Activated CD8-positive, alpha-beta memory T cell treated with anti-CD3 and anti-CD28 coated beads, Interleukin-2, amount 50 U/mL, for 4 hours (primary cell): ENCODE results near the gene GDI1.

Experiments used
- DNase-seq: peaks from one replicate; pipeline ENCODE4 v3.0.0-alpha.2; 2020

Gene GDI1

DNA sequence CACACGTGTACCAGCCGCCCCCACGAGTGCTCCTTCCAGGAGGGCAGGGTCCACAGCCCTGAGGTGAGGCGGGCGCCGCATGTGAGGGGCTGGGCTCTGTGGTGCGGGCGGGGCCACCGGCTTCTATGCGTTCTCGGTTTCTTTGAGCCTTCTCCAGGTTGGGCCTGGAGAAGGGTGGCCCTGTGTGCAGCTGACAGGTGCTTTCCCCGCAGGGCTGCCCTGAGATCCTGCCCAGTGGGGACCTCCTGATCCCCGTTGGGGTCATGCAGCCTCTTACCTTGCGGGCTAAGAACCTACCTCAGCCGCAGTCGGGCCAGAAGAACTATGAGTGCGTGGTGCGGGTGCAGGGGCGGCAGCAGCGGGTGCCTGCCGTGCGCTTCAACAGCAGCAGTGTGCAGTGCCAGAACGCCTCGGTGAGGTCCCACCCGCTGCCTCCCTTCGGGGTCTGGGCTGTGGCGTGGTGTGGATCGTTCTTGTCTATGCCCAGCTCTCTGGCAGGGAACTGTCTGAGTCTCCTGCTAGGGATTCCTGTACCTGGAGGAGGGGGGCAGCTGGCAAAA, 27.9 kb downstream of the GDI1 start:
- DNase-seq: no peak

DNA sequence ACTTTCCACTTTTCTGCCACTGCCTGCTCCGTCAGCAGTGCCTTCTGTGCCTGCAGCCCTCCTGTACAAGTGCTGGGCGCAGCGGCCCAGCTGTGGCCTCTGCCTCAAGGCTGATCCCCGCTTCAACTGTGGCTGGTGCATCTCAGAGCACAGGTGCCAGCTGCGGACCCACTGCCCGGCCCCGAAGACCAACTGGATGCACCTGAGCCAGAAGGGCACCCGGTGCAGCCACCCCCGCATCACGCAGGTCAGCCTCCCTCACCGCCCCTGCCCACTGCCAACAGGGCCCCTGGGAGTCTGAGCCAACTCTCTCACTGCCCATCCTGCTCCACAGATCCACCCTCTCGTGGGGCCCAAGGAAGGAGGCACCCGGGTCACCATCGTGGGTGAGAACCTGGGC, 28.6 kb downstream of the GDI1 start:
- no peak for DNase-seq

DNA sequence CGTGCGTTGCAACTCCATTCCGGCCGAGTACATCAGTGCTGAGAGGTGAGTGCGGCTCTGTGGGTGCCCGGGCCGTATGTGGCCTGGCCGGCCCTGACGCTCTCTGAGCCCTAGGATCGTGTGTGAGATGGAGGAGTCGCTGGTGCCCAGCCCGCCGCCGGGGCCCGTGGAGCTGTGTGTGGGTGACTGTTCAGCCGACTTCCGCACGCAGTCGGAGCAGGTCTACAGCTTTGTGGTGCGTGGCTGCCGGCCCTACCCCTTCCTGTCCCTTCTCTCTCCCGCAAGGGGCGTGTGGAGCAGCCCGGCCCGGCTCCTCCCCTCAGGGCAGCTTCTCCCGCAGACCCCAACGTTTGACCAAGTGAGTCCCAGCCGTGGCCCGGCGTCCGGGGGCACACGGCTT, 29.1 kb downstream of the GDI1 start:
- DNase-seq: no peak

DNA sequence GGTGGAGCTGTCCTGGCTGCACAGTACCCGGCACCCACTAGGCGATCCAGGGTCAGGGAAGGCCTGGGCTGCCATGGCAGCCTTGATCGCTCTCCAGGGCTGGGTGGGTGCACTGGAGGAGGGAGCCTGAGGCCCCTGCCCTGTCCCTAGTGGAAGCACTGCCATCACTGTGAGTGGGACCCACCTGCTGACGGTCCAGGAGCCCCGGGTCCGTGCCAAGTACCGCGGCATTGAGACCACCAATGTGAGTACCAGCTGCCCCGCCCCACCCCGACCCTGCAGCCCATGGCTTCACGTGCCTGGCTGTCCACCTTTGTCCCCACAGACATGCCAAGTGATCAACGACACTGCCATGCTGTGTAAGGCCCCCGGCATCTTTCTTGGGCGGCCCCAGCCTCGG, 30.0 kb downstream of the GDI1 start:
- no peak for DNase-seq

DNA sequence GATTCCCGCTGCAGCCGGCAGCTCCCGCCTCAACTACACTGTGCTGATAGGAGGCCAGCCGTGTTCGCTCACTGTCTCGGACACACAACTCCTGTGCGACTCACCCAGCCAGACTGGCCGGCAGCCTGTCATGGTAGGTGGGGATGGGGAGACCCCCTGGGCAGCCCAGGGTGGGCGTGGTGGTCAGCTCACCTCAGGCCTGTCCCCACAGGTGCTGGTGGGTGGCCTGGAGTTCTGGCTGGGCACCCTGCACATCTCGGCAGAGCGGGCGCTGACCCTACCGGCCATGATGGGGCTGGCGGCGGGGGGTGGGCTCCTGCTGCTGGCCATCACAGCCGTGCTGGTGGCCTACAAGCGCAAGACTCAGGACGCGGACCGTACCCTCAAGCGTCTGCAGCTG, 30.6 kb downstream of the GDI1 start:
- DNase-seq: no peak

DNA sequence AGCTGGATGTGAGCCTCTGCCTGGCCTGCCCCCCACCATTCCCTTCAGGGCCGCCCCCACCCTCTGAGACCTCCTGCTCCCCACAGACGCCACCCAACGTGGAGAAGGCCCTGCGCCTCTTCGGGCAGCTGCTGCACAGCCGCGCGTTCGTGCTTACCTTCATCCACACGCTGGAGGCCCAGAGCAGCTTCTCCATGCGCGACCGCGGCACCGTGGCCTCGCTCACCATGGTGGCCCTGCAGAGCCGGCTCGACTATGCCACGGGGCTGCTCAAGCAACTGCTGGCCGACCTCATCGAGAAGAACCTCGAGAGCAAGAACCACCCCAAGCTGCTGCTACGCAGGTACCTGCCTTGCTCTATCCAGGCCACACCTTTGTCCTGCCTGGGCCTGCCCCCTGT, 31.3 kb downstream of the GDI1 start:
- no peak for DNase-seq

DNA sequence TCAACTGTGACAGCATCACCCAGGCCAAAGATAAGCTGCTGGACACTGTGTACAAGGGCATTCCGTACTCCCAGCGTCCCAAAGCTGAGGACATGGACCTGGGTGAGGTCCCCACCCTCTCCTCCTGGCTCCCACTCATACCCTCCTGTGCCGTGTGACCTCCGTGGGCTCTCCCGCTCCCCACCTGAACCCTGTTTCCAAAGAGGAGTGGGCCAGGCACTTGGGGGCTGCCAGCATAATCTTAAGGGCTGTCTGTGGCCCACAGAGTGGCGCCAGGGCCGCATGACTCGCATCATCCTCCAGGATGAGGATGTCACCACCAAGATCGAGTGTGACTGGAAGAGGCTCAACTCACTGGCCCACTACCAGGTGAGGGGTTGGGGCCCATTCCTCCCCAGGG, 32.2 kb downstream of the GDI1 start:
- DNase-seq: no peak

DNA sequence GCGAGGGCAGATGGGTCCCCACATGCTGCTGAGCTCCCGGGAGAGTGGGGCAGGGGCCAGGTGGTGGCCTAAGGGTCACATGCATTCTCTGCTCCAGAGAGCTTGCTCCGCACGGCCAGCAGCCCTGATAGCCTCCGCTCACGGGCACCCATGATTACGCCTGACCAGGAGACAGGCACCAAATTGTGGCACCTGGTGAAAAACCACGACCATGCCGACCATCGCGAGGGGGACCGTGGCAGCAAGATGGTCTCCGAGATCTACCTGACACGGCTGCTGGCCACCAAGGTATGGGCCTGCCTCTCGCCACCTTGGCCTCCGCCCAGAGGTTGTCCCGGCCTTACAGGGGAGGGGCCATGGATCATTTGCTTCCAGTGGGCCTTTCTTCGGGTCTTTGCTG, 32.9 kb downstream of the GDI1 start:
- DNase-seq: no peak

DNA sequence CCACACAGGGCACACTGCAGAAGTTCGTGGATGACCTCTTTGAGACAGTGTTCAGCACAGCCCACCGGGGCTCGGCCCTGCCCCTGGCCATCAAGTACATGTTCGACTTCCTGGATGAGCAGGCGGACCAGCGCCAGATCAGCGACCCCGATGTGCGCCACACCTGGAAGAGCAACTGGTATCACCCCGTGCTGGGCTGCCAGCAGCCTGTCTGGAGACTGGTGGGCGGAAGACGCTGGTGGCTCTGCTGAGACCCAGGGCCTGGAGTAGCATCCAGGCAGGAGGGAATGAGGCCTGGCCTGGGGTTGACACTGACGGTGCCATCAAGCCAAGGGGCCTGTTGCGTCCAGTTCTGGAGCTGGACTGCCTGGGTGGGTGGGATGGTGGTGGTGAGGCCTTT, 33.5 kb downstream of the GDI1 start:
- no peak for DNase-seq

DNA sequence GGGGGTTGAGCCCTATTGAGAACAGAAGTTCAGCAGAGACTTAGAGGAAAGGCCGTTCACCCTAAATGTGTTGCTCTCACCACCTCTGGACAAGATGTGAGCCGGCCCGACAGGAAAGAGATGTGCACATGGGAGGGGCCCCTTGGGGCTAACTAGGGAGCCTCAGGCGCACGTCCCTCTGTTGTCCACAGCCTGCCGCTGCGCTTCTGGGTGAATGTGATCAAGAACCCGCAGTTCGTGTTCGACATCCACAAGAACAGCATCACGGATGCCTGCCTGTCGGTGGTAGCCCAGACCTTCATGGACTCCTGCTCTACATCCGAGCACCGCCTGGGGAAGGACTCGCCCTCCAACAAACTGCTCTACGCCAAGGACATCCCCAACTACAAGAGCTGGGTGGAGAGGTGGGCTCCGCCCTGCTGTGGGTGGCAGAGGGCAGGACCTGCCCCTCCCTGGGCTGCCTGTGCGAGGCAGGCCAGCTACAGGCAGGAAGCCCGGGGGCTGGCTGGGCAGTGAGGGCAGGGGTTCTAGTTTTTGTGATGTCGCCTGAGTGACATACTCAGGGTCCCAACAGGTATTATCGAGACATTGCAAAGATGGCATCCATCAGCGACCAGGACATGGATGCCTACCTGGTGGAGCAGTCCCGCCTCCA, 34.1 kb downstream of the GDI1 start:
- DNase-seq: no peak

DNA sequence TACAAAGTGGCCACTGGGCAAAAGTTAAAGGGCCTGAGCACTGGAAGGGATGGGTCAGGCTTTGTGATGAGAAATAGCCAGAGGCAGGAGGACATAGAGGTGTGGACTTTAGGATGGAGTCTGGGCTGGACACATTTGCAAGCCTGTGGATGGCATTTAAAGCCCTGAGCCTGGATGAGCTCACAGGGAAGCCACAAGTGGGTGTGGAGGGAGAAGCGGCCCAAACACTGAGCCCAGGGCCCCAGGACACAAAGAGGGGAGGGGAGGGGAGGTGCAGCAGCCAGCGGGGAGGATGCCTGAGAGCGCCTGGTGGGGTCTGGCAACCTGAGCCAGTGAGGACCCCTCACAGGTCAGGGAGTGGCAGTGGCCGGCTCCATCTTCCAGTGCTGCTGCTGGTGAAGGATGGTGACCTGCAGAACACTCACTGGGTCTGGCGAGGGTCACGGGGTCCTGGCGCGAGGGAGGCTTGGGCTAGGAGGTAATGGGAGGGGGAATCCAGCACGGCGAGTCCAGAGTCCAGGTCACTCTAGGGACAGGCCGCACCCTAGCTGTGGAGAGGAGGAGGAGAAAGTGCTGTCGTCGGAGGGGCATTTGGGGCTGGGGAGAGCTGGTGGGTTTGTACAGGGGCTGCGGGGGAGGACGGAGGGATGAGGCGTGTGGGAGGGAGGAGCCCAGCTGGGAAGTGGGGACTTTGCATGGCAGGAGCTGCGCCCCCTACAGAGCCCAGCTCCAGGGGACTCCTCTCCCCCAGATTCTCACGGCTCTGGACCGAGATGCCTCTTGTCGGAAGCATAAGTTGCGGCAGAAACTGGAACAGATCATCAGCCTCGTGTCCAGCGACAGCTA, 35.1 kb downstream of the GDI1 start:
- no peak for DNase-seq

DNA sequence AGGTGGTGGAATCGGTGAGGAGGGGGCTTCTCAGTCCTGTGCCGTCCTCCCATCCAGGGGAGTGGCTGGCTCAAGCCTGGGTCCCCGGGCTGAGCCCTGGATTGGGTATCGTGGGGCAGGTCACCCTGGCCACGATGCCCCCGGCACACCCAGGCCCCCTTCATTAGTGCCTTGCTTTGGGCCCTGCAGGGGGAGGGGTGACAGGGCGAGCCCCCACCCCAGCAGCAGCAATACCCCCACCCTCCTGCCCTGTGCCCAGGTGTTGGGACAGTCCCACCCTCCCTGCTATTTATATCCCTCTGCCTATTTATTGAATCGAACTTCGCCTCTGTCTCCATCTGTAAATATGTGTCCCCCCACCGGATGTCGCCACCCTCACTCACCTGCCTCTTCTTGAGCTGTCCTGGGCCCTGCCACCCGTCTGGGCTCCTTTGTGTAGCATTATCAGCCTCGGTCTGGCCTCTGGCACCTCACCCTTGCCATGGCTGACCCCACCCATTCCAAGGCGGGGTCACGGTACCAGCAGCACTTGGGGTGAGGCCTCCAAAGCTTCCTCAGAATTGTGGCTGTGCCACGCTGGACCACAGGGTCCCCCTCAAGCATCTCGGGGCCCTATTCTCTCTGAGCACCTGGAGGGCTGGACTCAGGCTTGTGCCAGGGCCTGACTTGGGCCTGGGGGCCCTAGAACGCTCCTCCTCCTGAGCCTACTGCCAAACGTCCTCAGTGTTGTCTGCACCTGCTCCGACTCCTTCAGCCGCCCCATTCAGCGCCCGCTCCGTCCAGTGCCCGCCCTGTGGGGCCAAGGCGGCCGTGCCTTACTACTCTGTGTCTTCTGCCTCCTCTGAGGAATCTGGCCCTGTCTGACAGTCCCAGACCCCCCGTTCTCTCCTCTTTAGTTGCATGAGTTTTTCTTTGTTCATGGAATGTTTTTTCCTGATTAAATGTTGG, 36.0 kb downstream of the GDI1 start:
- DNase-seq: no peak

DNA sequence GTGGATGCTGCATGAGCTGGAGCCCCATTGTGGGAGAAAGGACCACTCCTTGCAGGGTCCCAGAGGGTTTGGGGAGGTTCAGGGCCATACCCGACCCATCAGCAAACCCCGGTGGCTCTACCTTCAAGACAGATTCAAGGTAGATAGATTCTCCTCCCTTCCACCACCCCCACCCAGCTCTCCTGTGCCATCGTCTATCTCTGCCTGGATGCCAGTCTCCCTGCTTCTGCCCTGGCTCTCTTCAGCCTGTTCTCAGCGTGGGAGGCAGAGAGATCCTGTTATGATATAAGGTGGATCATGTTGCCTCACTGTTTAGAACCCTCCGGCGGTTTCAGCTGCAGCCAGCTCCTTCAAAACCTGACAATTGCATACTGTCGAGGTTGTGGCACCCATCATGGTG, 36.7 kb downstream of the GDI1 start:
- DNase-seq: no peak

DNA sequence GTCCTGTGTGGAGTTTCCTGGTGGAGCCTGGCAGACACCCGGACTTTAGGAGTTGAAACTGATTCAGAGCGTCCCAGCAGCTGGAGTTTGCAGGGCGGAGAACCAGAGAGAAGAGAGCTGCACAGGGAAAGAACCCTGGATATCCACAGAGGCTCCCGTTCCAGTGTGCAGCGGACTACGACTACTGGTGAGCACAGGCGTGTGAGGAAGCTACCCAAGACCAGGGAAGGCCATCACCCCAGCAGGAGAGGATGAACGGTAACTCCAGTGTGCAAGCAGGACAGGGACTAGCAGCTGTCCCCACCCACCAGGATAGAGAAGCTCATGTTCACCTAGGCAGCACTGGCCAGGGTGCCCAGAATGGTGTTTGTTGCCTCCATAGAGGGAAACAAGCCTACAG, 39.9 kb downstream of the GDI1 start:
- DNase-seq: no peak

DNA sequence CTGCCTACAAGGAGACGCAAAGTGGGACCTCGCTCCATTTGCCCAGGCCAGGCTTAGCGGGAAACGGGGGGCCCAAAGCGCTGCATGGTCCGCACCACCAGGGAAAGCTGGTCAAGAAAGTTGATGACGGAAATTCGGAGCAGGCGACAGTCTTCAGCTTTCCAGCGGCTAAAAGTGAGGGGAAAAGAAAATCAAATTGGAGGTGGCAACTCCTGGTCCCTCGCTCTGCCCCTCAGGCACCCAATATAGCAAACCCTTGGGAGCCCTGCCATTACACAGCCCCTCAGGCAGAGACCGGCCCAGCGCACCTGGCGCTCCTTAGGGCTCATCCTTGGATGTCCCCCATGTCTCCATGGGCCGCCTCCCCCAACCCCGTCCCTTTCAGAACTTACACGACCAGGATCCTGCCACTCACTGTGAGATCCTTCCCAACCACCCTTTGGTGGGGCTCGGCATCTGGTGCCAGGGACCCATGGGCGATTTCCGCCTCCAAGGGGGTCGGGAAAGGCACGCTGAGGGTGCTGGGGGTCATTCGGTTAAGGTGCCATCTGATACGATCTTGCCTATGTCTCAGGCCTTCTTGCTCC, 41.0 kb downstream of the GDI1 start:
- no peak for DNase-seq

DNA sequence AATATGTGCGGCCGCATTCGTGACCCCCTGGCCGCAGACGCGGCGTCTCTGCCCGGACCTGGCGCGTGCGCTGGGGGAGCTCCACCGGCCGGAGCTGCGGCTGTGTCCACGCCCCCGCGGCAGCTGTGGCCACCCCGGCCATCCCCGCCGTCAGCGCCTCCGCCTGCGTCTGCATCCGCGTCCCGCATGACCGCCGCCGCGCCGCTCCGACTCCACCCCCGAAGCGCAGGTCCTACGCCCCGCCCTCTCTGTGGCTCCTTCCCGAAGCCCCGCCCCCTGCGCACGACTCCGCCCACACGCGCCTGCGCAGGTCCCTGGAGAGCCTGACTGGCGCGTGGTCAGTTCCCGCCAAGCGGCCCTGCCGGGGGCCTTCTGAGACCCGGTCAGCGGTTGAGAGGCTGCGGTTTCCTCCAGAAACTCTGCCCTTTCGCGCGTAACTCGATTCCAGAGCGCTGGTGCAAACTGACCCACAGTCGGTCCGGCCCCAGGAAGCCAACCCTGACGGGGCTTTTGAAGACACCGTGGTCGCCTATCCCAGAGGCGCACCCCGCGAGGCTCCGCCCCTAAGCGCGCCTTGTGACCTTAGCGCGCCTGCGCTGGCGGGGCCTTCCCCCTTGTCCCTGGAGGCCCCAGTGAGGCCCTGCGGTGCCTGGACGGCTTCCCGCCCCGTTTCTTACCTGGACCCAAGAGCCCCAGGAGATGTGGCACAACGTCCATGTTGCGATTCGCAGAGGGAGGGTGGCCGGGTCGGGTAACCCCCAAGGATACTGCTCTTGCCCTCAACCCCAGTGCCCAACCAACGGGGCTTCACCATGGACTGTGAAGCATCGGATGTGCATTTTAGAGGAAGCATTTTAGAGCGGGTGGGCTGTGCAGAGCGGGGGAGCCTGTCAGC, 42.0 kb downstream of the GDI1 start, which contains the start of gene LAGE3:
Gene LAGE3 (minus strand): TSS at position 554 of the 895 bp plus-strand sequence. CDS start 366 bp downstream, at position 188.
- DNase-seq: peak; percentile 95

DNA sequence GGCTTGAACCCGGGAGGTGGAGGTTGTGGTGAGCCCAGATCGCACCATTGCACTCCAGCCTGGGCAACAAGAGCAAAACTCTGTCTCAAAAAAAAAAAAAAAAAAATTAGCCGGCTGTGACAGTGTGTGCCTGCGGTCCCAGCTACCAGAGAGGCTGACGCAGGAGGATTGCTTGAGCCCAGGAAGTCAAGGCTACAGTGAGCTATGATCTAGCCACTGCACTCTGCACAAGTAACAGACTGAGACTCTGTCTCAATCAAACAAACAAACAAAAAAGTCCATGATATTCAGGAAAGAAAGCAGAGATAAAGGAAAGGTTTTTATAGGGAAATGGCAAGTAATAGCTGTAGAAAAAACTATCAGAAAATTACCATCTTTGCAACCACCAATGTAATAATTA, 44.2 kb downstream of the GDI1 start:
- no peak for DNase-seq

DNA sequence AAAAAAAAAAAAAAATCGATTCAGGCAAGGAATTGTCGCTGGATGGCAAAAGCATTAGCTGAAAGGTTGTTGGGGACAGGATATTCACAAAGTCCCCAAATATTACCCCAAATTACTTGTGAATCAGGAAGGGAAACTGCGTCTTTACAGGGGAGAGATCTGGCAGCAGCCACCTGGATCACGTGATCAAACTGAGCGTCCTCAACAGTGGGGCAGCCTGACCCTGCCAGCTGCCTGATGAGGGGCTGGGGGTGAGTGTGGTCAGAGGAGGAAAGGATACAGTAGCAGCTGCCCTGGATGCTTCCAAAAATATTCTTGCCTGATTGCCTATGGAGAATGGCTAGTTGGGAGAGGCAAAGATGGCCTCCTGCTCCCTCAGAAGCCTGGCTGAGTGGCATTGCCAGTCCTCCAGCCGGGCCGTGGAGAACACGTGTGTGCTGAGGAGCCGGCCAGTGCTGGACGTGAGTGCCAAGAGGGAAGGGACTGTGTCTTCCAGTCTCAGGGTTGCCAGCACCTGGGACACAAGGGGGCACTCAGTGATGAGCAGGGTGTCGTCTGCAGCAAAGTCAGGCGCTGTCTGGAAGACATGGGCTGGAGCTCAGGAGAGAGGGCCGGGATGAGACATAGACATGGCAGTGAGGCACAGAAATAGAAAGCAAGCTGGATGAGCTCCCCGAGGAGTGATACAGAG, 45.1 kb downstream of the GDI1 start:
- DNase-seq: no peak

DNA sequence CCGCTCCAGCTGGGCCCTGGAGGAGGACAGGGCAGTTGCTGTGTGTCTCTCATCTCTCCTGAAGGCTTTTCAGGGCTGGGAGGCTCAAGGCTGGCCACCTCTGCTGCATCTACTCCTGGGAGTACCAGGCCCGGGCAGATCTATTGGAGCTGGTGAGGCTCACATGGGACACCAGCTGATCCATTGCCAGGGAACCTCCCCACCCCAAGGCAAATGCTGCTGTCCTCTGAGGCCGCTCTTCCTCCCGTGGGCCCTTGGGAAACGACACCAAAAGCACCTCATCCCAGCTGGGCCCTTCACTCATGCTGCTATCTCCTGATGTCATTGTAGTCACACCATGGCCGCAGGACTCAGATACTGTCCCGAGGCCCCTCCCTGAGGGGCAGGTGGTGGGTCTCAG, 45.8 kb downstream of the GDI1 start:
- DNase-seq: no peak

DNA sequence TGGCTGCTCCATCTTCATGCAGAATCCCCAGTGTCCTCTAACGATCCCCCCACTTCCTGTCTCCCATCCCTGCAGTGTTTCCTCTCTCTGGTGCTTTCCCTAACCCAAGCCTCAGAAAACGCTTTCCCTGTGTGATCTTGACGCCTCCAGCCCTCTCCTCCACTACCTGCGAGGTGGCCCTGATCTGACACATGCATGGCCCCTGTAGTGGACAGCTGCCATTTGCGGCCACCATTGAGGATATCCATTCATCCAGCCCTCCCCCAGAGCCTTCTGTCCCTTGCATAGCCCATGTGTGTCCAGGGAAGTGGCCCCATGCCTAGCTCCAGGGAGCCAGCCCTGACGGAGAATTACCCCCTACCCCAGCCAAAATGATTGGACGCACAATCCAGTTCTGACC, 46.4 kb downstream of the GDI1 start:
- no peak for DNase-seq
